ENCODE data around the gene PRR5L.
A peak's percentile ranks its signal among the peaks of the same experiment; 100 is the strongest.

Gene PRR5L

GRCh38 chr11:36266767-36267166 is 29.3 kb upstream of the PRR5L start:
- no peak overlapping the region for H3K4me3 ChIP-seq (ENCODE audit: low read depth, low read length)
- no peak for DNase-seq (ENCODE audit: low read depth)
- no peak for TF ChIP-seq CTCF (IDR thresholded peaks at IDR 0.05; ENCODE audit: control insufficient read depth, extremely low read depth, insufficient read depth)

GRCh38 chr11:36268337-36268985 is 27.6 kb upstream of the PRR5L start:
- no peak overlapping the region for H3K4me3 ChIP-seq (ENCODE audit: low read depth, low read length)
- no peak for DNase-seq (ENCODE audit: low read depth)
- TF ChIP-seq CTCF (IDR thresholded peaks at IDR 0.05; ENCODE audit: control insufficient read depth, extremely low read depth, insufficient read depth) = no peak

- no peak for TF ChIP-seq CTCF (IDR thresholded peaks at IDR 0.05; ENCODE audit: control insufficient read depth, extremely low read depth, insufficient read depth)
- no peak overlapping the region for H3K4me3 ChIP-seq (ENCODE audit: low read depth, low read length)
- no peak for DNase-seq (ENCODE audit: low read depth)
These were observed 25.4 kb upstream of the PRR5L start for GRCh38 chr11:36270701-36271100.

- H3K4me3 ChIP-seq (ENCODE audit: low read depth, low read length) = no peak overlapping the region
- DNase-seq (ENCODE audit: low read depth) = peak; percentile 52
- TF ChIP-seq CTCF (IDR thresholded peaks at IDR 0.05; ENCODE audit: control insufficient read depth, extremely low read depth, insufficient read depth) = no peak
These were observed 24.2 kb upstream of the PRR5L start for GRCh38 chr11:36271794-36272407.

- no peak for TF ChIP-seq CTCF (IDR thresholded peaks at IDR 0.05; ENCODE audit: control insufficient read depth, extremely low read depth, insufficient read depth)
- no peak overlapping the region for H3K4me3 ChIP-seq (ENCODE audit: low read depth, low read length)
- DNase-seq (ENCODE audit: low read depth) = no peak
These were observed 23.0 kb upstream of the PRR5L start for GRCh38 chr11:36273110-36273509.

- DNase-seq (ENCODE audit: low read depth) = no peak
- TF ChIP-seq CTCF (IDR thresholded peaks at IDR 0.05; ENCODE audit: control insufficient read depth, extremely low read depth, insufficient read depth) = no peak
- no peak overlapping the region for H3K4me3 ChIP-seq (ENCODE audit: low read depth, low read length)
These were observed 21.7 kb upstream of the PRR5L start for GRCh38 chr11:36274414-36274813.
